HG03565 (cell line): ENCODE results near the gene OR51F2.
"Not testable (repeated sequence)": the region's sequence is repeated elsewhere in the genome, so short reads cannot be mapped to it uniquely, and the experiment has no call there.

ENCODE experiments used
- ATAC-seq: cut with Tn5 transposase; IDR thresholded peaks from one replicate; pipeline ENCODE4 v1.9.1; 2021; ENCODE audit warnings: mild to moderate bottlenecking, moderate library complexity; ENCODE audit not compliant: unreplicated experiment

The OR51F2 gene

GRCh38 chr11:4821021-4821420 lies at the start of gene OR51F2:
TSS of gene OR51F2 (plus strand) at chr11:4821321. CDS start at chr11:4821422, 101 bp downstream.
- ATAC-seq: no peak

- no peak for ATAC-seq
Observed at GRCh38 chr11:4782454-4782853, 38.7 kb upstream of the OR51F2 start.

- ATAC-seq: no peak
Observed at GRCh38 chr11:4797206-4797605, 23.9 kb upstream of the OR51F2 start.

- no peak for ATAC-seq
Observed at GRCh38 chr11:4798427-4799183, 22.5 kb upstream of the OR51F2 start.

GRCh38 chr11:4801316-4801715 lies 19.8 kb upstream of the OR51F2 start:
- ATAC-seq: not testable (repeated sequence)

- no peak for ATAC-seq
Observed at GRCh38 chr11:4804280-4804679, 16.8 kb upstream of the OR51F2 start, which contains the start of gene OR52R1. TSS of gene OR52R1 (minus strand) at chr11:4804380. CDS start at chr11:4804380, 0 bp downstream.

GRCh38 chr11:4808476-4808875 lies 12.6 kb upstream of the OR51F2 start:
- no peak for ATAC-seq

- no peak for ATAC-seq
Observed at GRCh38 chr11:4809246-4809645, 11.9 kb upstream of the OR51F2 start.

- no peak for ATAC-seq
Observed at GRCh38 chr11:4825132-4825531, 4.0 kb downstream of the OR51F2 start.

- ATAC-seq: no peak
Observed at GRCh38 chr11:4826425-4826824, 5.3 kb downstream of the OR51F2 start.

- no peak for ATAC-seq
Observed at GRCh38 chr11:4830346-4830745, 9.2 kb downstream of the OR51F2 start.

- ATAC-seq: no peak
Observed at GRCh38 chr11:4830909-4831308, 9.8 kb downstream of the OR51F2 start.

- ATAC-seq: no peak
Observed at GRCh38 chr11:4839851-4840549, 18.9 kb downstream of the OR51F2 start.

GRCh38 chr11:4848908-4849532 lies 27.9 kb downstream of the OR51F2 start, which contains the start of gene OR51S1:
TSS of gene OR51S1 (minus strand) at chr11:4849208. CDS start at chr11:4849208, 0 bp downstream.
- ATAC-seq: no peak

- no peak for ATAC-seq
Observed at GRCh38 chr11:4851033-4851432, 29.9 kb downstream of the OR51F2 start.

GRCh38 chr11:4854286-4854685 lies 33.2 kb downstream of the OR51F2 start:
- ATAC-seq: not testable (repeated sequence)

- ATAC-seq: no peak
Observed at GRCh38 chr11:4862447-4863236, 41.5 kb downstream of the OR51F2 start.

GRCh38 chr11:4863876-4864275 lies 42.8 kb downstream of the OR51F2 start:
- no peak for ATAC-seq

GRCh38 chr11:4865855-4866254 lies 44.7 kb downstream of the OR51F2 start:
- no peak for ATAC-seq
